ENCODE measurements around the gene GRAMD2A.

Gene GRAMD2A

GRCh38 chr15:72220687-72221086 lies 23.1 kb upstream of the GRAMD2A start:
- in situ Hi-C loops (cut with MboI; ENCODE audit: low sequenced_read_pairs): no loop called here

- in situ Hi-C loops (cut with MboI; ENCODE audit: low sequenced_read_pairs): no loop called here
These were observed 19.6 kb upstream of the GRAMD2A start for GRCh38 chr15:72217216-72217615.

- in situ Hi-C loops (cut with MboI; ENCODE audit: low sequenced_read_pairs): no loop called here
These were observed 18.5 kb upstream of the GRAMD2A start for GRCh38 chr15:72216079-72216478.

GRCh38 chr15:72207558-72208085 lies 10.0 kb upstream of the GRAMD2A start:
- in situ Hi-C loops (cut with MboI; ENCODE audit: low sequenced_read_pairs): no loop called here

GRCh38 chr15:72206677-72207000 lies 9.1 kb upstream of the GRAMD2A start:
- in situ Hi-C loops (cut with MboI; ENCODE audit: low sequenced_read_pairs): no loop called here

GRCh38 chr15:72205896-72206676 lies 8.5 kb upstream of the GRAMD2A start:
- in situ Hi-C loops (cut with MboI; ENCODE audit: low sequenced_read_pairs): no loop called here

- in situ Hi-C loops (cut with MboI; ENCODE audit: low sequenced_read_pairs): no loop called here
These were observed 7.7 kb upstream of the GRAMD2A start for GRCh38 chr15:72205273-72205672.

GRCh38 chr15:72203507-72203837 lies 5.9 kb upstream of the GRAMD2A start:
- in situ Hi-C loops (cut with MboI; ENCODE audit: low sequenced_read_pairs): no loop called here

GRCh38 chr15:72202801-72203506 lies 5.4 kb upstream of the GRAMD2A start:
- in situ Hi-C loops (cut with MboI; ENCODE audit: low sequenced_read_pairs): no loop called here

- in situ Hi-C loops (cut with MboI; ENCODE audit: low sequenced_read_pairs): no loop called here
These were observed 4.7 kb upstream of the GRAMD2A start for GRCh38 chr15:72202302-72202701.

- in situ Hi-C loops (cut with MboI; ENCODE audit: low sequenced_read_pairs): no loop called here
These were observed 3.9 kb upstream of the GRAMD2A start for GRCh38 chr15:72201391-72201921.

- in situ Hi-C loops (cut with MboI; ENCODE audit: low sequenced_read_pairs): no loop called here
These were observed 3.0 kb upstream of the GRAMD2A start for GRCh38 chr15:72200395-72201237.

GRCh38 chr15:72199721-72200212 lies 2.2 kb upstream of the GRAMD2A start:
- in situ Hi-C loops (cut with MboI; ENCODE audit: low sequenced_read_pairs): no loop called here

- in situ Hi-C loops (cut with MboI; ENCODE audit: low sequenced_read_pairs): no loop called here
These were observed 1.6 kb upstream of the GRAMD2A start for GRCh38 chr15:72199205-72199515.

GRCh38 chr15:72198356-72199204 lies 993 bp upstream of the GRAMD2A start:
- in situ Hi-C loops (cut with MboI; ENCODE audit: low sequenced_read_pairs): no loop called here

- in situ Hi-C loops (cut with MboI; ENCODE audit: low sequenced_read_pairs): no loop called here
These were observed 537 bp downstream of the GRAMD2A start for GRCh38 chr15:72197041-72197459.

- in situ Hi-C loops (cut with MboI; ENCODE audit: low sequenced_read_pairs): no loop called here
These were observed 1.1 kb downstream of the GRAMD2A start for GRCh38 chr15:72196409-72197040.

- in situ Hi-C loops (cut with MboI; ENCODE audit: low sequenced_read_pairs): no loop called here
These were observed 2.5 kb downstream of the GRAMD2A start for GRCh38 chr15:72195101-72195511.

- in situ Hi-C loops (cut with MboI; ENCODE audit: low sequenced_read_pairs): no loop called here
These were observed 3.7 kb downstream of the GRAMD2A start for GRCh38 chr15:72193836-72194396.
